GM12801 (cell line): ENCODE data around the gene IGFL4.

Experiments used
- CTCF ChIP-seq: IDR thresholded peaks from one replicate; pipeline ENCODE4 v1.5.1; 2011; ENCODE audit warnings: control low read depth; ENCODE audit not compliant: insufficient read length; ENCODE audit errors: extremely low read depth

IGFL4 gene

GRCh38 chr19:46040952-46041500 is at the start of gene IGFL4:
IGFL4 (minus strand) TSS chr19:46041002; CDS start chr19:46040962, 40 bp downstream.
- no peak for TF ChIP-seq CTCF

GRCh38 chr19:46090444-46090843 is 49.6 kb upstream of the IGFL4 start:
- TF ChIP-seq CTCF, result no peak

- TF ChIP-seq CTCF, result no peak
Observed at GRCh38 chr19:46089432-46089831, 48.6 kb upstream of the IGFL4 start.

- no peak for TF ChIP-seq CTCF
Observed at GRCh38 chr19:46088101-46088500, 47.3 kb upstream of the IGFL4 start.

GRCh38 chr19:46085888-46086287 is 45.1 kb upstream of the IGFL4 start:
- TF ChIP-seq CTCF, result no peak

- no peak for TF ChIP-seq CTCF
Observed at GRCh38 chr19:46082728-46083050, 41.9 kb upstream of the IGFL4 start.

GRCh38 chr19:46081928-46082727 is 41.3 kb upstream of the IGFL4 start:
- no peak for TF ChIP-seq CTCF

GRCh38 chr19:46080561-46080960 is 39.8 kb upstream of the IGFL4 start:
- no peak for TF ChIP-seq CTCF
